H9 (cell line): ENCODE data around the gene TBC1D17. TPM values are rescaled to one million over a fixed set of nuclear protein-coding genes. Genes with fewer than 3 reads are reported as not detected.

Source experiments
- DNase-seq: peaks from one replicate; pipeline ENCODE4 v3.0.0-alpha.2; 2017
- H2AFZ ChIP-seq: one replicate; pipeline ENCODE4 v1.6.1; 2013; ENCODE audit warnings: mild to moderate bottlenecking, low read length, control low read depth, moderate library complexity
- H2AK5ac ChIP-seq: 2 replicates; pipeline ENCODE4 v1.6.1; 2013; ENCODE audit warnings: low read length, control low read depth, mixed read lengths; ENCODE audit not compliant: insufficient read length
- H2BK120ac ChIP-seq: one replicate; pipeline ENCODE4 v1.6.1; 2013; ENCODE audit warnings: low read depth, mild to moderate bottlenecking, low read length, control low read depth, inconsistent platforms; ENCODE audit not compliant: poor library complexity, severe bottlenecking
- H2BK12ac ChIP-seq: 2 replicates; pipeline ENCODE4 v1.6.1; 2013; ENCODE audit warnings: low read length, control low read depth, mixed read lengths, low read depth; ENCODE audit not compliant: insufficient read length
- H2BK15ac ChIP-seq: 2 replicates; pipeline ENCODE4 v1.6.1; 2013; ENCODE audit warnings: low read depth, low read length, control low read depth
- H2BK20ac ChIP-seq: one replicate; pipeline ENCODE4 v1.6.1; 2013; ENCODE audit warnings: low read depth, mild to moderate bottlenecking, low read length, control low read depth, inconsistent platforms; ENCODE audit not compliant: poor library complexity, severe bottlenecking
- H2BK5ac ChIP-seq: 2 replicates; pipeline ENCODE4 v1.6.1; 2013; ENCODE audit warnings: low read length, control low read depth, mixed read lengths; ENCODE audit not compliant: insufficient read length
- H3K14ac ChIP-seq: 2 replicates; pipeline ENCODE4 v1.6.1; 2013; ENCODE audit warnings: low read length, control low read depth; ENCODE audit not compliant: insufficient read depth
- H3K18ac ChIP-seq: 2 replicates; pipeline ENCODE4 v1.6.1; 2013; ENCODE audit warnings: low read depth, mild to moderate bottlenecking, mixed read lengths, low read length, control low read depth; ENCODE audit not compliant: insufficient read length
- H3K23ac ChIP-seq: 2 replicates; pipeline ENCODE4 v1.6.1; 2013; ENCODE audit warnings: low read length, control low read depth, mixed read lengths, low read depth; ENCODE audit not compliant: insufficient read length
- H3K23me2 ChIP-seq: 2 replicates; pipeline ENCODE4 v1.6.1; 2013; ENCODE audit warnings: low read depth, mild to moderate bottlenecking, mixed read lengths, low read length, control low read depth; ENCODE audit not compliant: insufficient read length, poor library complexity, severe bottlenecking
- H3K27ac ChIP-seq: 2 replicates; pipeline ENCODE4 v1.5.1; 2013; ENCODE audit warnings: low read length, control low read depth, mixed read lengths, low read depth; ENCODE audit not compliant: insufficient read length
- H3K27me3 ChIP-seq: 2 replicates; pipeline ENCODE4 v1.6.1; 2013; ENCODE audit warnings: low read length, control low read depth, inconsistent platforms; ENCODE audit not compliant: insufficient read depth
- H3K4ac ChIP-seq: 2 replicates; pipeline ENCODE4 v1.6.1; 2013; ENCODE audit warnings: low read depth, mild to moderate bottlenecking, control low read depth, inconsistent platforms, low read length, moderate library complexity
- H3K4me1 ChIP-seq: 2 replicates; pipeline ENCODE4 v1.6.1; 2013; ENCODE audit warnings: low read length, control low read depth, inconsistent platforms; ENCODE audit not compliant: insufficient read depth
- H3K4me2 ChIP-seq: 2 replicates; pipeline ENCODE4 v1.6.1; 2013; ENCODE audit warnings: low read length, control low read depth, mixed read lengths; ENCODE audit not compliant: insufficient read length, insufficient read depth
- H3K56ac ChIP-seq: 2 replicates; pipeline ENCODE4 v1.6.1; 2013; ENCODE audit warnings: low read depth, mild to moderate bottlenecking, mixed read lengths, low read length, control low read depth; ENCODE audit not compliant: insufficient read length
- H3K79me1 ChIP-seq: 2 replicates; pipeline ENCODE4 v1.6.1; 2013; ENCODE audit warnings: low read depth, mild to moderate bottlenecking, moderate library complexity, low read length, control low read depth, inconsistent platforms; ENCODE audit not compliant: insufficient read depth, poor library complexity, severe bottlenecking
- H3K79me2 ChIP-seq: 2 replicates; pipeline ENCODE4 v1.6.1; 2013; ENCODE audit warnings: low read length, control low read depth, inconsistent platforms; ENCODE audit not compliant: insufficient read depth
- H3K9ac ChIP-seq: 2 replicates; pipeline ENCODE4 v1.6.1; 2013; ENCODE audit warnings: low read length, control low read depth, mixed read lengths; ENCODE audit not compliant: insufficient read length; ENCODE audit errors: extremely low read depth
- H3K9me3 ChIP-seq: one replicate; pipeline ENCODE4 v1.6.1; 2013; ENCODE audit warnings: low read depth, low read length, inconsistent platforms; ENCODE audit not compliant: control insufficient read depth
- H3T11ph ChIP-seq: one replicate; pipeline ENCODE4 v1.6.1; 2013; ENCODE audit warnings: mild to moderate bottlenecking, low read length, control low read depth, inconsistent platforms
- H4K20me1 ChIP-seq: one replicate; pipeline ENCODE4 v1.6.1; 2013; ENCODE audit not compliant: control insufficient read depth, insufficient read length, insufficient read depth
- H4K5ac ChIP-seq: 2 replicates; pipeline ENCODE4 v1.6.1; 2013; ENCODE audit warnings: low read depth, mild to moderate bottlenecking, mixed read lengths, low read length, control low read depth; ENCODE audit not compliant: insufficient read length
- H4K8ac ChIP-seq: replicated peaks from 2 replicates; pipeline ENCODE4 v1.6.1; 2013; ENCODE audit warnings: low read length, control low read depth, mixed read lengths, low read depth; ENCODE audit not compliant: insufficient read length
- H4K91ac ChIP-seq: 2 replicates; pipeline ENCODE4 v1.6.1; 2013; ENCODE audit warnings: low read depth, mild to moderate bottlenecking, moderate library complexity, mixed read lengths, low read length, control low read depth; ENCODE audit not compliant: insufficient read length
- H3K27ac Mint-ChIP-seq, 3 experiments: 2 replicates in 2 of 3; 3 replicates in 1 of 3; pipeline ENCODE4 v1.8.0; 2020 to 2021; ENCODE audit warnings: mixed read lengths in 3 of 3, mild to moderate bottlenecking in 1 of 3, moderate library complexity in 1 of 3
- H3K27me3 Mint-ChIP-seq: 2 replicates; pipeline ENCODE4 v1.8.0; 2021; ENCODE audit warnings: low read depth, mild to moderate bottlenecking, moderate library complexity, mixed read lengths
- H3K36me3 Mint-ChIP-seq, 3 experiments: 2 replicates in 2 of 3; 3 replicates in 1 of 3; pipeline ENCODE4 v1.8.0; 2020 to 2021; ENCODE audit warnings: low read depth in 3 of 3, mixed read lengths in 3 of 3; ENCODE audit not compliant: insufficient read depth in 1 of 3
- H3K4me1 Mint-ChIP-seq, 2 experiments: 2 replicates each; pipeline ENCODE4 v1.8.0; 2020; ENCODE audit warnings: mixed read lengths in 2 of 2
- H3K4me3 Mint-ChIP-seq, 2 experiments: 2 replicates in 1 of 2; 3 replicates in 1 of 2; pipeline ENCODE4 v1.8.0; 2020 to 2021; ENCODE audit warnings: mild to moderate bottlenecking in 2 of 2, mixed read lengths in 2 of 2, moderate library complexity in 1 of 2
- H3K9me3 Mint-ChIP-seq, 2 experiments: 2 replicates in 1 of 2; 3 replicates in 1 of 2; pipeline ENCODE4 v1.8.0; 2020; ENCODE audit warnings: mild to moderate bottlenecking in 2 of 2, mixed read lengths in 2 of 2, moderate library complexity in 1 of 2
- CTCF ChIP-seq: fragments of 200-600 bp; sonication (generic); conservative IDR thresholded peaks from 3 replicates; pipeline ENCODE4 v1.8.0; 2021; ENCODE audit warnings: antibody characterized with exemption, mild to moderate bottlenecking
- WGBS: extraction: QIAGEN DNeasy Blood & Tissue Kit; methylation state at CpG from one replicate; pipeline ENCODE4 v1.1.7; 2013; ENCODE audit warnings: missing lambda C conversion rate, low lambda C conversion rate, mixed read lengths; ENCODE audit not compliant: insufficient read length; ENCODE audit errors: extremely low coverage; 5-methylcytosine and 5-hydroxymethylcytosine counted together
- total RNA-seq: library from RNA; stranded (reverse); gene quantifications from 2 replicates; pipeline ENCODE4 v1.2.1, GENCODE V29; 2021

Gene TBC1D17
- total RNA-seq, 1 experiment from 2014 or later, result 33.6 TPM

GRCh38 chr19:49930483-49931011, 53.0 kb downstream of the TBC1D17 start:
- TF ChIP-seq CTCF, result no peak
- Histone ChIP-seq H2BK20ac (no peak overlapping the region), H2BK15ac (no peak overlapping the region), H3K18ac (peak overlapping the region; percentile 65), H3K56ac (no peak overlapping the region), H3K9me3 (no peaks in the 10 kb centered on the region), H3K14ac (0 out of 2 replicates have a peak overlapping the region, but pooled peaks have one; percentile 64), H3K4ac (no peak overlapping the region), H3K4me1 (no peaks in the 10 kb centered on the region; the same call in 1 of the 2 replicates), H3K23me2 (peaks cover 10% of the 10 kb centered on the region), H3K9ac (no peak overlapping the region), H3K79me1 (no peaks in the 10 kb centered on the region), H2BK5ac (no peak overlapping the region), H4K8ac (no peak overlapping the region), H3T11ph (no peak overlapping the region), H4K91ac (no peak overlapping the region), H3K27ac (no peak overlapping the region), H2BK12ac (no peak overlapping the region), H3K4me2 (peak overlapping the region; percentile 82), H2AFZ (no peak overlapping the region), H2AK5ac (no peak overlapping the region), H2BK120ac (no peak overlapping the region), H3K79me2 (peaks cover 19% of the 10 kb centered on the region; the same call in 1 of the 2 replicates), H4K5ac (no peak overlapping the region), H4K20me1 (peaks cover 2% of the 10 kb centered on the region), H3K23ac (no peak overlapping the region), H3K27me3 (no peaks in the 10 kb centered on the region)
- Mint-ChIP-seq H3K27ac (peak overlapping the region; percentile 97 to 100 (median 99)), H3K4me1 (peaks cover 15 to 29% of the 10 kb centered on the region in 2 experiments), H3K9me3 (peaks cover 0 to 4% of the 10 kb centered on the region in 2 experiments; a peak in 3 of 5 replicates), H3K4me3 (peak overlapping the region; percentile 95 to 99), H3K27me3 (peaks cover 3% of the 10 kb centered on the region), H3K36me3 (peaks cover 28 to 50% (median 31%) of the 10 kb centered on the region in 3 experiments)
- WGBS, result no CpG with 5 or more reads among the region's 15 CpGs
- DNase-seq, result peak; percentile 76
